A673 (cell line): Measurements from ENCODE around the gene ASB13. TPM values are rescaled to one million over a fixed set of nuclear protein-coding genes. Genes with fewer than 3 reads are reported as not detected.

Experiments used
- BruUV-seq: library from RNA; stranded (reverse); fragments of 400-500 nt; replicated peaks from 2 replicates; lab custom pipeline; 2021; lab: Mats Ljungman, UMichigan
- CTCF ChIA-PET: fragments of 300-600 bp; sonication (Branson Sonifier 250); formaldehyde crosslinking; loops from one replicate; lab custom pipeline; 2022; ENCODE audit warnings: antibody characterized with exemption; lab: Charles Lee
- POLR2A ChIA-PET: fragments of 300-600 bp; sonication (Branson Sonifier 250); formaldehyde crosslinking; loops from one replicate; lab custom pipeline; 2022; ENCODE audit warnings: antibody characterized with exemption; ENCODE audit not compliant: low non-redundant PET; lab: Charles Lee
- DNase-seq: peaks from one replicate; pipeline ENCODE4 v3.0.0-alpha.2; 2015; ENCODE audit warnings: low spot score
- H3K27ac ChIP-seq: fragments of 200-600 bp; sonication (generic); 2 replicates; pipeline ENCODE4 v1.5.1; 2016; ENCODE audit warnings: mixed run types, low read depth, mild to moderate bottlenecking, mixed read lengths, antibody characterized with exemption, low read length; ENCODE audit not compliant: poor library complexity, severe bottlenecking
- H3K27me3 ChIP-seq: fragments of 200-600 bp; sonication (generic); replicated peaks from 2 replicates; pipeline ENCODE4 v1.6.1; 2017; ENCODE audit warnings: mixed run types, low read depth, mild to moderate bottlenecking, mixed read lengths, antibody characterized with exemption, low read length; ENCODE audit not compliant: insufficient read depth, poor library complexity
- H3K36me3 ChIP-seq: fragments of 200-600 bp; sonication (generic); 2 replicates; pipeline ENCODE4 v1.6.1; 2016; ENCODE audit warnings: mixed run types, mild to moderate bottlenecking, mixed read lengths, antibody characterized with exemption, low read length; ENCODE audit not compliant: insufficient read depth, poor library complexity, severe bottlenecking
- H3K4me1 ChIP-seq: fragments of 200-600 bp; sonication (generic); 2 replicates; pipeline ENCODE4 v1.6.1; 2017; ENCODE audit warnings: mixed run types, mild to moderate bottlenecking, mixed read lengths, antibody characterized with exemption, low read length; ENCODE audit not compliant: insufficient read depth, poor library complexity, severe bottlenecking
- H3K4me3 ChIP-seq: fragments of 200-600 bp; sonication (generic); 2 replicates; pipeline ENCODE4 v1.5.1; 2016; ENCODE audit warnings: low read depth, mixed run types, mild to moderate bottlenecking, mixed read lengths, low read length; ENCODE audit not compliant: poor library complexity, severe bottlenecking
- H3K9me3 ChIP-seq: fragments of 200-600 bp; sonication (generic); 2 replicates; pipeline ENCODE4 v1.6.1; 2016; ENCODE audit warnings: mixed run types, low read depth, mild to moderate bottlenecking, mixed read lengths, antibody characterized with exemption, low read length; ENCODE audit not compliant: poor library complexity, severe bottlenecking
- CTCF ChIP-seq: fragments of 300-800, 200-600 bp; sonication (generic); conservative IDR thresholded peaks from 2 replicates; pipeline ENCODE4 v1.5.1; 2017; ENCODE audit warnings: low read depth, mild to moderate bottlenecking, antibody characterized with exemption, low read length, moderate library complexity, mixed read lengths
- EZH2 ChIP-seq: fragments of 200-600 bp; sonication (generic); IDR thresholded peaks from 2 replicates; pipeline ENCODE4 v1.6.1; 2017; ENCODE audit warnings: borderline replicate concordance, low read depth, mild to moderate bottlenecking, mixed read lengths, antibody characterized with exemption, low read length; ENCODE audit not compliant: poor library complexity, severe bottlenecking
- intact Hi-C: fragments of 100-400 bp; cut with micrococcal nuclease; formaldehyde crosslinking; loops from one replicate; pipeline ENCODE4 v1.10.0; 2022; ENCODE audit not compliant: unreplicated experiment
- total RNA-seq: library from RNA; stranded (reverse); gene quantifications from 2 replicates; pipeline ENCODE4 v1.2.3, GENCODE V29; 2021

The ASB13 gene
- total RNA-seq, 1 experiment from 2014 or later, result 11.9 TPM

GRCh38 chr10:5691786-5692185 is 25.4 kb upstream of the ASB13 start:
- no TSS peak for BruUV-seq
- intact Hi-C loops, result no loop called here
- ChIA-PET CTCF (no interaction called here), POLR2A (interaction anchor here (0.5 kb wide), 1 partner anchor 22 kb away, joined by 6 read pairs; no protein-coding TSS in a partner anchor)
- DNase-seq, result no peak
- peak overlapping the region; percentile 52 for H3K4me3 ChIP-seq
- no peaks in the 10 kb centered on the region for H3K27me3 ChIP-seq
- TF ChIP-seq EZH2, result no peak
- no peak for TF ChIP-seq CTCF
- H3K9me3 ChIP-seq, result no peaks in the 10 kb centered on the region
- H3K36me3 ChIP-seq, result no peaks in the 10 kb centered on the region
- peaks cover 24% of the 10 kb centered on the region for H3K4me1 ChIP-seq
- no peak overlapping the region for H3K27ac ChIP-seq

- intact Hi-C loops, result no loop called here
- no peaks in the 10 kb centered on the region for H3K9me3 ChIP-seq
- POLR2A ChIA-PET, result interaction anchor here (0.6 kb wide), 1 partner anchor 390 kb away, joined by 4 read pairs; no protein-coding TSS in a partner anchor
These were observed 22.2 kb upstream of the ASB13 start for GRCh38 chr10:5688587-5688986.

GRCh38 chr10:5685764-5686240 is 19.4 kb upstream of the ASB13 start:
- no peak for TF ChIP-seq EZH2
- TF ChIP-seq CTCF, result peak; percentile 6; the same call in 1 of the 2 replicates
- Histone ChIP-seq H3K36me3 (no peaks in the 10 kb centered on the region), H3K9me3 (no peaks in the 10 kb centered on the region), H3K27me3 (no peaks in the 10 kb centered on the region), H3K27ac (peak overlapping the region; percentile 86), H3K4me1 (peaks cover 11% of the 10 kb centered on the region), H3K4me3 (peak overlapping the region; percentile 98)
- POLR2A ChIA-PET, result no interaction called here
- CTCF ChIA-PET, result no interaction called here
- TSS peak; percentile 45 for BruUV-seq
- DNase-seq, result peak; percentile 29
- intact Hi-C loops, result loop anchor here (1.0 kb wide), 1 partner anchor 187 kb away; no protein-coding TSS in a partner anchor

More at GRCh38 chr10:5688587-5688986, 22.2 kb upstream of the ASB13 start:
- no peak for DNase-seq
- TF ChIP-seq EZH2, result no peak
- no peak for TF ChIP-seq CTCF
- CTCF ChIA-PET, result no interaction called here
- Histone ChIP-seq H3K27me3 (no peaks in the 10 kb centered on the region), H3K4me3 (no peak overlapping the region), H3K27ac (no peak overlapping the region), H3K36me3 (no peaks in the 10 kb centered on the region), H3K4me1 (peaks cover 24% of the 10 kb centered on the region)
- BruUV-seq, result no TSS peak
